SK-N-SH treated with all-trans-retinoic acid at 6 μM for 48 hours (cell line): ENCODE measurements around the gene DOCK4.

Experiments
- ARNTL ChIP-seq: fragments of 450-650 bp; formaldehyde crosslinking; IDR thresholded peaks from 2 replicates; pipeline ENCODE4 v1.5.0; 2020; ENCODE audit warnings: low read depth, mild to moderate bottlenecking, moderate library complexity, borderline replicate concordance
- BACH2 ChIP-seq: fragments of 250-450 bp; sonication (Bioruptor Pico); IDR thresholded peaks from 2 replicates; pipeline ENCODE4 v1.9.0; 2021; ENCODE audit warnings: mild to moderate bottlenecking, borderline replicate concordance
- CREB5 ChIP-seq: fragments of 250-450 bp; sonication (Bioruptor Pico); IDR thresholded peaks from 2 replicates; pipeline ENCODE4 v1.5.1; 2020; ENCODE audit warnings: low read depth, mild to moderate bottlenecking, moderate library complexity
- CSDC2 ChIP-seq: fragments of 250-450 bp; sonication (Bioruptor Pico); IDR thresholded peaks from 2 replicates; pipeline ENCODE4 v1.5.0; 2020; ENCODE audit warnings: mild to moderate bottlenecking, moderate library complexity
- ISL1 ChIP-seq: fragments of 250-450 bp; sonication (Bioruptor Pico); IDR thresholded peaks from 2 replicates; pipeline ENCODE4 v2.1.2; 2022; ENCODE audit warnings: mild to moderate bottlenecking, moderate library complexity
- PATZ1 ChIP-seq: fragments of 250-450 bp; sonication (Bioruptor Pico); IDR thresholded peaks from 2 replicates; pipeline ENCODE4 v1.8.0; 2020; ENCODE audit warnings: mild to moderate bottlenecking, moderate library complexity, borderline replicate concordance
- POU6F1 ChIP-seq: fragments of 250-450 bp; sonication (Bioruptor Pico); IDR thresholded peaks from 2 replicates; pipeline ENCODE4 v1.8.0; 2021; ENCODE audit warnings: low read depth, mild to moderate bottlenecking, moderate library complexity, borderline replicate concordance
- PPARA ChIP-seq: fragments of 250-450 bp; sonication (Bioruptor Pico); IDR thresholded peaks from 2 replicates; pipeline ENCODE4 v1.5.0; 2020; ENCODE audit warnings: mild to moderate bottlenecking, borderline replicate concordance
- RARB ChIP-seq: fragments of 250-450 bp; sonication (Bioruptor Pico); IDR thresholded peaks from 2 replicates; pipeline ENCODE4 v1.8.0; 2021; ENCODE audit warnings: mild to moderate bottlenecking, moderate library complexity
- SNAI2 ChIP-seq: fragments of 250-450 bp; sonication (Bioruptor Pico); IDR thresholded peaks from 2 replicates; pipeline ENCODE4 v1.5.0; 2020; ENCODE audit warnings: mild to moderate bottlenecking, moderate library complexity
- ZFP30 ChIP-seq: fragments of 450-650 bp; formaldehyde crosslinking; IDR thresholded peaks from 2 replicates; pipeline ENCODE4 v1.5.0; 2022; ENCODE audit warnings: mild to moderate bottlenecking, moderate library complexity
- ZNF565 ChIP-seq: fragments of 450-650 bp; formaldehyde crosslinking; conservative IDR thresholded peaks from 2 replicates; pipeline ENCODE4 v1.5.0; 2020; ENCODE audit warnings: low read depth, mild to moderate bottlenecking, moderate library complexity
- ZNF70 ChIP-seq: fragments of 450-650 bp; formaldehyde crosslinking; IDR thresholded peaks from 2 replicates; pipeline ENCODE4 v1.5.0; 2020; ENCODE audit warnings: mild to moderate bottlenecking, moderate library complexity

- no peak for TF ChIP-seq PPARA (CRISPR knock-in tag)
- TF ChIP-seq CSDC2, result 0 out of 2 replicates have a peak, but pooled peaks have one; percentile 21
- no peak for TF ChIP-seq BACH2
- TF ChIP-seq ARNTL, result no peak
- TF ChIP-seq CREB5 (CRISPR knock-in tag), result no peak
- TF ChIP-seq PATZ1 (CRISPR knock-in tag), result no peak
- TF ChIP-seq RARB, result no peak
- no peak for TF ChIP-seq ZNF70 (CRISPR knock-in tag)
- TF ChIP-seq ZFP30, result no peak
- TF ChIP-seq ISL1, result no peak
- TF ChIP-seq SNAI2 (CRISPR knock-in tag), result no peak
- no peak for TF ChIP-seq POU6F1 (CRISPR knock-in tag)
- TF ChIP-seq ZNF565, result no peak
Observed at GRCh38 chr7:112206238-112206990, at the start of gene DOCK4, which contains the start of gene ZNF277.
